ENCODE results near the gene SHLD2.
"Not testable (repeated sequence)": the region's sequence is repeated elsewhere in the genome, so short reads cannot be mapped to it uniquely, and the experiment has no call there.

DNA sequence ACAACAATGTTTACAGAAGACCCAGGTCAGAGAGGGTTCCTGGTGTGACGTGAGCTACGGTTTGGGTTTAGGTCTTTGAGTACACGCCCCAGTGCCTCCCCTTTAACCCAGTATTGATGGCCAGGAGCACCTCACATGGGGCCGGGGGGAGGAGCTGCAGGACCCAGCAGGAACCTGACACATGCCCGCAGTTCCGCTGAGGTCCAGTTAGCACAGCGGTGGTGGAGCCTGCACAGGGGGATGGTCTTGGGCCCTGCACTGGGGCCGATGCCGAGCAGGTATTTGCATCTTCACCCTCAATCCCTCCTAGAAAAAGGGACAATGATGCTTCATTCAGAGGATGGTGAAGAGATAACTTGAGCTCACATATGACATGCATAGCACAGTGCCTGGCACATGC, 134.2 kb downstream of the SHLD2 start:
- TF ChIP-seq, protein P1, sequence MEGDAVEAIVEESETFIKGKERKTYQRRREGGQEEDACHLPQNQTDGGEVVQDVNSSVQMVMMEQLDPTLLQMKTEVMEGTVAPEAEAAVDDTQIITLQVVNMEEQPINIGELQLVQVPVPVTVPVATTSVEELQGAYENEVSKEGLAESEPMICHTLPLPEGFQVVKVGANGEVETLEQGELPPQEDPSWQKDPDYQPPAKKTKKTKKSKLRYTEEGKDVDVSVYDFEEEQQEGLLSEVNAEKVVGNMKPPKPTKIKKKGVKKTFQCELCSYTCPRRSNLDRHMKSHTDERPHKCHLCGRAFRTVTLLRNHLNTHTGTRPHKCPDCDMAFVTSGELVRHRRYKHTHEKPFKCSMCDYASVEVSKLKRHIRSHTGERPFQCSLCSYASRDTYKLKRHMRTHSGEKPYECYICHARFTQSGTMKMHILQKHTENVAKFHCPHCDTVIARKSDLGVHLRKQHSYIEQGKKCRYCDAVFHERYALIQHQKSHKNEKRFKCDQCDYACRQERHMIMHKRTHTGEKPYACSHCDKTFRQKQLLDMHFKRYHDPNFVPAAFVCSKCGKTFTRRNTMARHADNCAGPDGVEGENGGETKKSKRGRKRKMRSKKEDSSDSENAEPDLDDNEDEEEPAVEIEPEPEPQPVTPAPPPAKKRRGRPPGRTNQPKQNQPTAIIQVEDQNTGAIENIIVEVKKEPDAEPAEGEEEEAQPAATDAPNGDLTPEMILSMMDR (conservative IDR thresholded peaks at IDR 0.05; ENCODE audit: low read length): not testable (repeated sequence)
- not testable (repeated sequence) for TF ChIP-seq EZH2phosphoT487 (IDR thresholded peaks at IDR 0.05; ENCODE audit: borderline replicate concordance, low read depth, low read length)

Measured in OCI-LY7 (cell line).